Activated CD8-positive, alpha-beta memory T cell treated with anti-CD3 and anti-CD28 coated beads for 24 hours (primary cell): Measurements from ENCODE around the gene ATP2C1.

Source experiments
- DNase-seq: peaks from one replicate; pipeline ENCODE4 v3.0.0-alpha.2; 2020

The ATP2C1 gene

GRCh38 chr3:130895690-130896488, 2.0 kb downstream of the ATP2C1 start:
- no peak for DNase-seq

GRCh38 chr3:130897316-130897715, 3.4 kb downstream of the ATP2C1 start:
- DNase-seq = no peak

GRCh38 chr3:130900959-130901358, 7.1 kb downstream of the ATP2C1 start:
- DNase-seq = no peak

GRCh38 chr3:130901463-130902204, 7.8 kb downstream of the ATP2C1 start:
- no peak for DNase-seq

GRCh38 chr3:130903412-130903908, 9.6 kb downstream of the ATP2C1 start:
- DNase-seq = no peak

- DNase-seq = no peak
Measured at GRCh38 chr3:130904491-130904890, 10.6 kb downstream of the ATP2C1 start.

- DNase-seq = no peak
Measured at GRCh38 chr3:130905551-130905950, 11.7 kb downstream of the ATP2C1 start.

- no peak for DNase-seq
Measured at GRCh38 chr3:130906374-130906995, 12.6 kb downstream of the ATP2C1 start.

GRCh38 chr3:130907500-130907899, 13.6 kb downstream of the ATP2C1 start:
- no peak for DNase-seq

GRCh38 chr3:130907966-130908365, 14.1 kb downstream of the ATP2C1 start:
- DNase-seq = no peak

GRCh38 chr3:130915567-130916292, 21.8 kb downstream of the ATP2C1 start:
- no peak for DNase-seq

GRCh38 chr3:130916507-130917167, 22.8 kb downstream of the ATP2C1 start:
- no peak for DNase-seq

- DNase-seq = no peak
Measured at GRCh38 chr3:130918328-130918727, 24.4 kb downstream of the ATP2C1 start.

GRCh38 chr3:130925628-130926027, 31.7 kb downstream of the ATP2C1 start:
- DNase-seq = no peak

GRCh38 chr3:130926504-130926903, 32.6 kb downstream of the ATP2C1 start:
- DNase-seq = no peak

GRCh38 chr3:130929804-130930203, 35.9 kb downstream of the ATP2C1 start:
- DNase-seq = no peak

GRCh38 chr3:130932979-130933378, 39.1 kb downstream of the ATP2C1 start:
- DNase-seq = no peak

- no peak for DNase-seq
Measured at GRCh38 chr3:130933801-130934345, 40.0 kb downstream of the ATP2C1 start.

GRCh38 chr3:130934442-130935089, 40.7 kb downstream of the ATP2C1 start:
- no peak for DNase-seq

GRCh38 chr3:130935761-130936492, 42.0 kb downstream of the ATP2C1 start:
- no peak for DNase-seq

- no peak for DNase-seq
Measured at GRCh38 chr3:130939753-130940152, 45.9 kb downstream of the ATP2C1 start.
